ENCODE results near the gene PCDHB9. TPM values are rescaled to one million over a fixed set of nuclear protein-coding genes. Genes with fewer than 3 reads are reported as not detected.
A peak's percentile ranks its signal among the peaks of the same experiment; 100 is the strongest.
"Not testable (repeated sequence)": the region's sequence is repeated elsewhere in the genome, so short reads cannot be mapped to it uniquely, and the experiment has no call there.

The PCDHB9 gene
- total and polyA plus RNA-seq, 2 experiments from 2014 or later, result 0.27 to 0.63 TPM

DNA sequence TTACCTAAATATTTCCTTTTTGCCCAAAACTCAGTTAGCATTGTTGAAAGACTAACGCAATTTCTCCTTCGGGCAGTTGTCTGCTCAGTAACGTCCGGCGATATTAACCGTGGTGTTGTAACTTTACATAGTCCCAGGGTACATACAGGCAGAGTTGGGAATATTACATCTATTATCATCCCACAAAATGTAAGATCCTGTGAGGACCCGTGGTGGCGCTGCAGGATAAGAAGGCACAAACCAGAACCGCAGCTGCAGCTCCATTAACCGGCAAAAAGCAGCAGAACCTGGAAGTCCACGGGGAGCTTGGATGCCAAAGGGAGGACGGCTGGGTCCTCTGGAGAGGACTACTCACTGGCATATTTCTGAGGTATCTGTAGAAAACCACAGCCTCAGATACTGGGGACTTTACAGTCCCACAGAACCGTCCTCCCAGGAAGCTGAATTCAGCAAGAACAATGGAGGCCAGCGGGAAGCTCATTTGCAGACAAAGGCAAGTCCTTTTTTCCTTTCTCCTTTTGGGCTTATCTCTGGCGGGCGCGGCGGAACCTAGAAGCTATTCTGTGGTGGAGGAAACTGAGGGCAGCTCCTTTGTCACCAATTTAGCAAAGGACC is 9.3 kb upstream of the PCDHB9 start, which contains the start of gene PCDHB8:
Gene PCDHB8 (plus strand): TSS at position 214 of the 615 bp plus-strand sequence. CDS start 245 bp downstream, at position 459.
- peaks cover 16% of the 10 kb centered on the region for H3K36me3 Mint-ChIP-seq (ENCODE audit: low read depth)
- Histone ChIP-seq H3K4me3 (peak within 1 kb of the TSS; percentile 31), H2AFZ (0 out of 2 replicates have a peak within 1 kb of the TSS, but pooled peaks have one; percentile 2)
- DNase-seq (ENCODE audit: low spot score) (peak; percentile 90), ATAC-seq (peak; percentile 79)
- not testable (repeated sequence) for H3K36me3 ChIP-seq (ENCODE audit: insufficient read depth); H3K27ac ChIP-seq (ENCODE audit: low read depth); H4K20me1 ChIP-seq (replicated peaks; ENCODE audit: insufficient read depth); H3K4me2 ChIP-seq; H3K4me1 Mint-ChIP-seq; H3K4me3 Mint-ChIP-seq; H3K27me3 ChIP-seq (ENCODE audit: insufficient read depth); H3K9me2 ChIP-seq (ENCODE audit: insufficient read depth); H3K27ac Mint-ChIP-seq; H3K79me2 ChIP-seq (replicated peaks; ENCODE audit: insufficient read depth); H3K4me1 ChIP-seq (ENCODE audit: insufficient read depth); H3F3A ChIP-seq (replicated peaks; ENCODE audit: low read depth); H3K27me3 Mint-ChIP-seq (ENCODE audit: insufficient read depth, low read depth, poor library complexity)
- H3K9me3 Mint-ChIP-seq, result peaks cover 19% of the 10 kb centered on the region
- TF ChIP-seq NANOG (IDR thresholded peaks at IDR 0.05; ENCODE audit: borderline replicate concordance), result peak; percentile 23; the same call in 1 of the 2 replicates
- TF ChIP-seq, protein P1, sequence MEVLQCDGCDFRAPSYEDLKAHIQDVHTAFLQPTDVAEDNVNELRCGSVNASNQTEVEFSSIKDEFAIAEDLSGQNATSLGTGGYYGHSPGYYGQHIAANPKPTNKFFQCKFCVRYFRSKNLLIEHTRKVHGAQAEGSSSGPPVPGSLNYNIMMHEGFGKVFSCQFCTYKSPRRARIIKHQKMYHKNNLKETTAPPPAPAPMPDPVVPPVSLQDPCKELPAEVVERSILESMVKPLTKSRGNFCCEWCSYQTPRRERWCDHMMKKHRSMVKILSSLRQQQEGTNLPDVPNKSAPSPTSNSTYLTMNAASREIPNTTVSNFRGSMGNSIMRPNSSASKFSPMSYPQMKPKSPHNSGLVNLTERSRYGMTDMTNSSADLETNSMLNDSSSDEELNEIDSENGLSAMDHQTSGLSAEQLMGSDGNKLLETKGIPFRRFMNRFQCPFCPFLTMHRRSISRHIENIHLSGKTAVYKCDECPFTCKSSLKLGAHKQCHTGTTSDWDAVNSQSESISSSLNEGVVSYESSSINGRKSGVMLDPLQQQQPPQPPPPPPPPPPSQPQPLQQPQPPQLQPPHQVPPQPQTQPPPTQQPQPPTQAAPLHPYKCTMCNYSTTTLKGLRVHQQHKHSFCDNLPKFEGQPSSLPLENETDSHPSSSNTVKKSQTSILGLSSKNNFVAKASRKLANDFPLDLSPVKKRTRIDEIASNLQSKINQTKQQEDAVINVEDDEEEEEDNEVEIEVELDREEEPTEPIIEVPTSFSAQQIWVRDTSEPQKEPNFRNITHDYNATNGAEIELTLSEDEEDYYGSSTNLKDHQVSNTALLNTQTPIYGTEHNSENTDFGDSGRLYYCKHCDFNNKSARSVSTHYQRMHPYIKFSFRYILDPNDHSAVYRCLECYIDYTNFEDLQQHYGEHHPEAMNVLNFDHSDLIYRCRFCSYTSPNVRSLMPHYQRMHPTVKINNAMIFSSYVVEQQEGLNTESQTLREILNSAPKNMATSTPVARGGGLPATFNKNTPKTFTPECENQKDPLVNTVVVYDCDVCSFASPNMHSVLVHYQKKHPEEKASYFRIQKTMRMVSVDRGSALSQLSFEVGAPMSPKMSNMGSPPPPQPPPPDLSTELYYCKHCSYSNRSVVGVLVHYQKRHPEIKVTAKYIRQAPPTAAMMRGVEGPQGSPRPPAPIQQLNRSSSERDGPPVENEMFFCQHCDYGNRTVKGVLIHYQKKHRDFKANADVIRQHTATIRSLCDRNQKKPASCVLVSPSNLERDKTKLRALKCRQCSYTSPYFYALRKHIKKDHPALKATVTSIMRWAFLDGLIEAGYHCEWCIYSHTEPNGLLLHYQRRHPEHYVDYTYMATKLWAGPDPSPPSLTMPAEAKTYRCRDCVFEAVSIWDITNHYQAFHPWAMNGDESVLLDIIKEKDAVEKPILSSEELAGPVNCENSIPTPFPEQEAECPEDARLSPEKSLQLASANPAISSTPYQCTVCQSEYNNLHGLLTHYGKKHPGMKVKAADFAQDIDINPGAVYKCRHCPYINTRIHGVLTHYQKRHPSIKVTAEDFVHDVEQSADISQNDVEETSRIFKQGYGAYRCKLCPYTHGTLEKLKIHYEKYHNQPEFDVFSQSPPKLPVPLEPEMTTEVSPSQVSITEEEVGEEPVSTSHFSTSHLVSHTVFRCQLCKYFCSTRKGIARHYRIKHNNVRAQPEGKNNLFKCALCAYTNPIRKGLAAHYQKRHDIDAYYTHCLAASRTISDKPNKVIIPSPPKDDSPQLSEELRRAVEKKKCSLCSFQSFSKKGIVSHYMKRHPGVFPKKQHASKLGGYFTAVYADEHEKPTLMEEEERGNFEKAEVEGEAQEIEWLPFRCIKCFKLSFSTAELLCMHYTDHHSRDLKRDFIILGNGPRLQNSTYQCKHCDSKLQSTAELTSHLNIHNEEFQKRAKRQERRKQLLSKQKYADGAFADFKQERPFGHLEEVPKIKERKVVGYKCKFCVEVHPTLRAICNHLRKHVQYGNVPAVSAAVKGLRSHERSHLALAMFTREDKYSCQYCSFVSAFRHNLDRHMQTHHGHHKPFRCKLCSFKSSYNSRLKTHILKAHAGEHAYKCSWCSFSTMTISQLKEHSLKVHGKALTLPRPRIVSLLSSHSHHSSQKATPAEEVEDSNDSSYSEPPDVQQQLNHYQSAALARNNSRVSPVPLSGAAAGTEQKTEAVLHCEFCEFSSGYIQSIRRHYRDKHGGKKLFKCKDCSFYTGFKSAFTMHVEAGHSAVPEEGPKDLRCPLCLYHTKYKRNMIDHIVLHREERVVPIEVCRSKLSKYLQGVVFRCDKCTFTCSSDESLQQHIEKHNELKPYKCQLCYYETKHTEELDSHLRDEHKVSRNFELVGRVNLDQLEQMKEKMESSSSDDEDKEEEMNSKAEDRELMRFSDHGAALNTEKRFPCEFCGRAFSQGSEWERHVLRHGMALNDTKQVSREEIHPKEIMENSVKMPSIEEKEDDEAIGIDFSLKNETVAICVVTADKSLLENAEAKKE (CRISPR knock-in tag; IDR thresholded peaks at IDR 0.05), result 0 out of 2 replicates have a peak, but pooled peaks have one; percentile 7
- TF ChIP-seq, protein P2, sequence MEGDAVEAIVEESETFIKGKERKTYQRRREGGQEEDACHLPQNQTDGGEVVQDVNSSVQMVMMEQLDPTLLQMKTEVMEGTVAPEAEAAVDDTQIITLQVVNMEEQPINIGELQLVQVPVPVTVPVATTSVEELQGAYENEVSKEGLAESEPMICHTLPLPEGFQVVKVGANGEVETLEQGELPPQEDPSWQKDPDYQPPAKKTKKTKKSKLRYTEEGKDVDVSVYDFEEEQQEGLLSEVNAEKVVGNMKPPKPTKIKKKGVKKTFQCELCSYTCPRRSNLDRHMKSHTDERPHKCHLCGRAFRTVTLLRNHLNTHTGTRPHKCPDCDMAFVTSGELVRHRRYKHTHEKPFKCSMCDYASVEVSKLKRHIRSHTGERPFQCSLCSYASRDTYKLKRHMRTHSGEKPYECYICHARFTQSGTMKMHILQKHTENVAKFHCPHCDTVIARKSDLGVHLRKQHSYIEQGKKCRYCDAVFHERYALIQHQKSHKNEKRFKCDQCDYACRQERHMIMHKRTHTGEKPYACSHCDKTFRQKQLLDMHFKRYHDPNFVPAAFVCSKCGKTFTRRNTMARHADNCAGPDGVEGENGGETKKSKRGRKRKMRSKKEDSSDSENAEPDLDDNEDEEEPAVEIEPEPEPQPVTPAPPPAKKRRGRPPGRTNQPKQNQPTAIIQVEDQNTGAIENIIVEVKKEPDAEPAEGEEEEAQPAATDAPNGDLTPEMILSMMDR (conservative IDR thresholded peaks at IDR 0.05; ENCODE audit: low read depth in 2 of 2), result peak; percentile 75 to 98

DNA sequence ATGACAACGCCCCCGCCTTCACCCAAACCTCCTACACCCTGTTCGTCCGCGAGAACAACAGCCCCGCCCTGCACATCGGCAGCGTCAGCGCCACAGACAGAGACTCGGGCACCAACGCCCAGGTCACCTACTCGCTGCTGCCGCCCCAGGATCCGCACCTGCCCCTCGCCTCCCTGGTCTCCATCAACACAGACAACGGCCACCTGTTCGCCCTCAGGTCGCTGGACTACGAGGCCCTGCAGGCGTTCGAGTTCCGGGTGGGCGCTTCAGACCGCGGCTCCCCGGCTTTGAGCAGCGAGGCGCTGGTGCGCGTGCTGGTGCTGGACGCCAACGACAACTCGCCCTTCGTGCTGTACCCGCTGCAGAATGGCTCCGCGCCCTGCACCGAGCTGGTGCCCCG is 7.6 kb upstream of the PCDHB9 start:
- H4K20me1 ChIP-seq (replicated peaks; ENCODE audit: insufficient read depth); H3K4me1 Mint-ChIP-seq; ATAC-seq; H2AFZ ChIP-seq; H3K36me3 ChIP-seq (ENCODE audit: insufficient read depth); H3K27me3 Mint-ChIP-seq (ENCODE audit: insufficient read depth, low read depth, poor library complexity); H3K4me3 Mint-ChIP-seq; H3K9me2 ChIP-seq (ENCODE audit: insufficient read depth); H3K27me3 ChIP-seq (ENCODE audit: insufficient read depth); H3F3A ChIP-seq (replicated peaks; ENCODE audit: low read depth); H3K27ac Mint-ChIP-seq; H3K4me1 ChIP-seq (ENCODE audit: insufficient read depth); H3K27ac ChIP-seq (ENCODE audit: low read depth); H3K79me2 ChIP-seq (replicated peaks; ENCODE audit: insufficient read depth); H3K4me3 ChIP-seq; H3K4me2 ChIP-seq; DNase-seq (ENCODE audit: low spot score): not testable (repeated sequence)
- peaks cover 20% of the 10 kb centered on the region for H3K36me3 Mint-ChIP-seq (ENCODE audit: low read depth)
- peaks cover 22% of the 10 kb centered on the region for H3K9me3 Mint-ChIP-seq

All from GM23338 (cell line).